Neuronal stem cell (in vitro differentiated cells): ENCODE results near the gene PCDHA1.

Source experiments
- DNase-seq: peaks from one replicate; pipeline ENCODE4 v3.0.0-alpha.2; 2013; ENCODE audit warnings: low spot score
- H2AFZ ChIP-seq: one replicate; pipeline ENCODE4 v1.6.1; 2013; ENCODE audit warnings: mild to moderate bottlenecking, low read length, inconsistent platforms
- H2AK5ac ChIP-seq: 2 replicates; pipeline ENCODE4 v1.6.1; 2013; ENCODE audit warnings: low read depth, mild to moderate bottlenecking, inconsistent platforms, low read length, moderate library complexity, mixed read lengths
- H2BK120ac ChIP-seq: 2 replicates; pipeline ENCODE4 v1.6.1; 2013; ENCODE audit warnings: low read depth, mild to moderate bottlenecking, inconsistent platforms, low read length, moderate library complexity, mixed read lengths
- H2BK12ac ChIP-seq: one replicate; pipeline ENCODE4 v1.6.1; 2013; ENCODE audit warnings: low read length, inconsistent platforms
- H2BK15ac ChIP-seq: 2 replicates; pipeline ENCODE4 v1.6.1; 2013; ENCODE audit warnings: mild to moderate bottlenecking, low read length, inconsistent platforms, mixed read lengths
- H2BK5ac ChIP-seq: one replicate; pipeline ENCODE4 v1.6.1; 2013; ENCODE audit warnings: inconsistent platforms, mild to moderate bottlenecking, low read length, moderate library complexity
- H3K14ac ChIP-seq: one replicate; pipeline ENCODE4 v1.6.1; 2013; ENCODE audit warnings: low read length, inconsistent platforms
- H3K18ac ChIP-seq: 2 replicates; pipeline ENCODE4 v1.6.1; 2013; ENCODE audit warnings: low read length, inconsistent platforms
- H3K23ac ChIP-seq: 2 replicates; pipeline ENCODE4 v1.6.1; 2013; ENCODE audit warnings: low read depth, mild to moderate bottlenecking, mixed read lengths, low read length, inconsistent platforms; ENCODE audit not compliant: poor library complexity
- H3K27ac ChIP-seq: replicated peaks from 3 replicates; pipeline ENCODE4 v1.5.1; 2013; ENCODE audit warnings: low read length, inconsistent platforms
- H3K27me3 ChIP-seq, 3 experiments: 2 replicates each; pipeline ENCODE4 v1.6.1; 2013; ENCODE audit warnings: low read length in 3 of 3, mild to moderate bottlenecking in 2 of 3, inconsistent platforms in 1 of 3, low read depth in 1 of 3, mixed read lengths in 1 of 3, moderate library complexity in 1 of 3; ENCODE audit not compliant: control insufficient read depth in 3 of 3, insufficient read depth in 3 of 3
- H3K36me3 ChIP-seq, 2 donors: replicated peaks in 1 of 2; 2 replicates each; pipeline ENCODE4 v1.6.1; 2013; ENCODE audit warnings: low read length in 2 of 2; ENCODE audit not compliant: control insufficient read depth in 2 of 2, insufficient read depth in 2 of 2
- H3K4ac ChIP-seq: 2 replicates; pipeline ENCODE4 v1.6.1; 2013; ENCODE audit warnings: inconsistent platforms, mild to moderate bottlenecking, low read length, moderate library complexity
- H3K4me1 ChIP-seq, 2 donors: 1 replicate in 1 of 2; 2 replicates in 1 of 2; pipeline ENCODE4 v1.6.1; 2013; ENCODE audit warnings: low read length in 2 of 2, low read depth in 1 of 2; ENCODE audit not compliant: control insufficient read depth in 2 of 2, insufficient read depth in 1 of 2
- H3K4me2 ChIP-seq: one replicate; pipeline ENCODE4 v1.6.1; 2013; ENCODE audit warnings: mild to moderate bottlenecking, low read length, inconsistent platforms; ENCODE audit not compliant: insufficient read depth, poor library complexity, severe bottlenecking
- H3K4me3 ChIP-seq, 2 donors: 2 replicates each; pipeline ENCODE4 v1.5.1; 2013; ENCODE audit warnings: low read length in 2 of 2, mild to moderate bottlenecking in 2 of 2, inconsistent platforms in 1 of 2, moderate library complexity in 1 of 2
- H3K79me1 ChIP-seq: one replicate; pipeline ENCODE4 v1.6.1; 2013; ENCODE audit warnings: low read depth, mild to moderate bottlenecking, inconsistent platforms, low read length, moderate library complexity
- H3K9ac ChIP-seq: one replicate; pipeline ENCODE4 v1.6.1; 2013; ENCODE audit warnings: mild to moderate bottlenecking, low read depth, low read length, inconsistent platforms; ENCODE audit not compliant: poor library complexity
- H3K9me3 ChIP-seq, 2 donors: replicated peaks in 1 of 2; 2 replicates each; pipeline versions ENCODE3 to v1.6.1; 2013; ENCODE audit warnings: low read length in 2 of 2, mild to moderate bottlenecking in 2 of 2, inconsistent platforms in 1 of 2, low read depth in 1 of 2, mixed read lengths in 1 of 2, moderate library complexity in 1 of 2; ENCODE audit not compliant: control insufficient read depth in 2 of 2, insufficient read depth in 1 of 2
- H4K8ac ChIP-seq: one replicate; pipeline ENCODE4 v1.6.1; 2013; ENCODE audit warnings: low read depth, mild to moderate bottlenecking, inconsistent platforms, low read length, moderate library complexity
- H4K91ac ChIP-seq: one replicate; pipeline ENCODE4 v1.6.1; 2013; ENCODE audit warnings: low read length, low read depth, mild to moderate bottlenecking, inconsistent platforms; ENCODE audit not compliant: poor library complexity
- WGBS, 2 donors: extraction: QIAGEN DNeasy Blood & Tissue Kit; methylation state at CpG; one replicate each; pipeline ENCODE4 v1.1.7; 2013; ENCODE audit warnings: missing lambda C conversion rate in 2 of 2, mixed read lengths in 1 of 2; ENCODE audit not compliant: insufficient read length in 2 of 2, insufficient replicate concordance in 1 of 2; ENCODE audit errors: extremely low coverage in 2 of 2; 5-methylcytosine and 5-hydroxymethylcytosine counted together

Gene PCDHA1

GRCh38 chr5:140883927-140884697, 98.2 kb downstream of the PCDHA1 start:
- Histone ChIP-seq H3K79me1 (peaks cover 4% of the 10 kb centered on the region), H2AK5ac (no peak overlapping the region), H3K14ac (peak overlapping the region; percentile 56), H2BK12ac (no peak overlapping the region), H2BK120ac (no peak overlapping the region), H3K18ac (no peak overlapping the region), H2AFZ (no peak overlapping the region), H3K4me2 (no peak overlapping the region), H3K23ac (peak overlapping the region; percentile 80), H3K9ac (no peak overlapping the region), H3K36me3 (peaks cover 12 to 16% of the 10 kb centered on the region in 2 donors), H3K27me3 (no peaks in the 10 kb centered on the region), H4K8ac (no peak overlapping the region), H3K4ac (no peak overlapping the region), H3K9me3 (peaks cover 10 to 24% of the 10 kb centered on the region in 2 donors), H4K91ac (no peak overlapping the region), H3K27ac (no peak overlapping the region), H2BK5ac (no peak overlapping the region), H3K4me3 (peak overlapping the region in 1 of 2 donors; percentile 44), H2BK15ac (no peak overlapping the region), H3K4me1 (no peaks in the 10 kb centered on the region)
- no peak for DNase-seq
- WGBS, 2 donors = no CpG with 5 or more reads among the region's 79 CpGs

DNA sequence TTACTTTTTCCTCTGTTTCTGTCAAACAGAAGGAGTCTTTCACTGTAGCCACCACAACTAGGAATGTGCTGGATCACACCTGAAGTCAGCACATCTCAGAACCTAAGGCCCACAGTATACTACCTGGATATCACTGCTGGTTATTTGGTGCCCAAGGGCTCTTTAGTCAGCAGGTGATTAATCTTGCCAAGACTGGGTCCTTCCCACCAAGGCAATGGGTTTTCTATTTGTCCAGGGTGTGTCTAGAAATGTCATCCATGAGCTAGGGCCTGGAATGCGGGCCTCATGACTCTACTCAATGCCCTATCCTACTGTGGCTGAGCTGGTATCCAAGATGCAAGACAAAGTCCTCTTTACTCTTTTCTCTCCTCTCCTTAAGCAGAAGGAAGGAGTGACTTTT, 130.4 kb downstream of the PCDHA1 start:
- H3K27me3 ChIP-seq = no peaks in the 10 kb centered on the region
- H3K9me3 ChIP-seq = peaks cover 0 to 3% of the 10 kb centered on the region in 2 donors
- no peak overlapping the region for H3K4ac ChIP-seq
- H3K18ac ChIP-seq = no peak overlapping the region
- no peak overlapping the region for H2AFZ ChIP-seq
- H3K23ac ChIP-seq = no peak overlapping the region
- H3K9ac ChIP-seq = no peak overlapping the region
- no peaks in the 10 kb centered on the region for H3K36me3 ChIP-seq
- H4K91ac ChIP-seq = no peak overlapping the region
- no peaks in the 10 kb centered on the region for H3K4me1 ChIP-seq
- DNase-seq = no peak
- no peak overlapping the region for H2BK12ac ChIP-seq
- no peak overlapping the region for H2BK5ac ChIP-seq
- H3K4me3 ChIP-seq = no peak overlapping the region
- no peak overlapping the region for H4K8ac ChIP-seq
- H2AK5ac ChIP-seq = no peak overlapping the region
- H3K14ac ChIP-seq = no peak overlapping the region
- no peak overlapping the region for H2BK120ac ChIP-seq
- no CpG with 5 or more reads among the region's 1 CpG for WGBS, 2 donors
- H2BK15ac ChIP-seq = no peak overlapping the region
- no peaks in the 10 kb centered on the region for H3K79me1 ChIP-seq
- H3K27ac ChIP-seq = no peak overlapping the region
- H3K4me2 ChIP-seq = no peak overlapping the region

GRCh38 chr5:140923601-140924000, 137.7 kb downstream of the PCDHA1 start:
- no peak overlapping the region for H3K4me2 ChIP-seq
- no peak overlapping the region for H2BK5ac ChIP-seq
- no peak overlapping the region for H4K91ac ChIP-seq
- no peak overlapping the region for H2BK15ac ChIP-seq
- H2AK5ac ChIP-seq = no peak overlapping the region
- no peak overlapping the region for H3K4me3 ChIP-seq
- no peaks in the 10 kb centered on the region for H3K79me1 ChIP-seq
- no peak overlapping the region for H2BK12ac ChIP-seq
- H3K18ac ChIP-seq = no peak overlapping the region
- no peak for DNase-seq
- no peak overlapping the region for H2AFZ ChIP-seq
- H3K27me3 ChIP-seq = peaks cover 0 to 21% (median 3%) of the 10 kb centered on the region in 3 experiments
- no peak overlapping the region for H2BK120ac ChIP-seq
- peaks cover 0 to 9% of the 10 kb centered on the region in 2 donors for H3K9me3 ChIP-seq
- peaks cover 4 to 5% of the 10 kb centered on the region in 2 donors for H3K4me1 ChIP-seq
- WGBS, 2 donors = no CpG with 5 or more reads among the region's 4 CpGs
- H3K36me3 ChIP-seq = peaks cover 0 to 10% of the 10 kb centered on the region in 2 donors
- H3K4ac ChIP-seq = no peak overlapping the region
- H3K9ac ChIP-seq = no peak overlapping the region
- no peak overlapping the region for H3K14ac ChIP-seq
- no peak overlapping the region for H3K27ac ChIP-seq
- H3K23ac ChIP-seq = no peak overlapping the region
- no peak overlapping the region for H4K8ac ChIP-seq

DNA sequence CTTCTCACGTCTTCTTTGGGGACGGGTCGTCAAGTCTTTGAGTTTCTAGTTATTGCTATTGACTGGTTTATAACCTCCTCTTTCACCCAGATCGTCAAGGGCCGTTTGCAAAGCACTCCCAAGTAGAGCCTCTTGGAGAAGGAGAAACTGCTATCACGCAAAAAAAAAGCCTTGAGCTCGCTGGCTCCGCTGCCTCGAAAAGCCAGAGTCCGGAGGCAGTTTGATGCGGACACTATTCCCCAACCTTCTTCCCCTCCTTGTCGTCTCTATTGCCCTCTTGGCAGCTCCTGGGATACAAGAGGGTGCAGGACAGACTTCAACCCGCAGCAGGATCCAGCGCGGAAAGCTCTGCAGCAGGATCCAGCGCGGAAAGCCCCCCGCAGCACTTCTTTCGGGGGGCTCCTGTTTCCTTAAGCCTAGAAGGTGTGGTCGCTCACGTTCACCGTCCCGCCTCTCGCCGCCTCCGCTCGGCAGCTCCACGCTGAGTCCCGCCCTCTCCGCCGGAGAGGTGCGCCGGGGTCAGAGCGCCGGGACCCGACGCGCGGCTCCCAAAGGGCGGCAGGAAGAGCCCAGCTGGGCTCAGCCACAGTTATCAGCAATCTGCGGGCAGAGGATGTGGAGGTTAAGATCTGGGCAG, 140.0 kb downstream of the PCDHA1 start, which contains the start of gene PCDHAC1:
PCDHAC1 (plus strand) TSS at position 494 of the 637 bp plus-strand sequence. CDS start 594 bp downstream, outside the sequence.
- DNase-seq = peak; percentile 75
- Histone ChIP-seq H3K79me1 (no peaks in the 10 kb centered on the region), H2AFZ (peak within 1 kb of the TSS; percentile 96), H3K4ac (no peak within 1 kb of the TSS), H3K9ac (peak within 1 kb of the TSS; percentile 98), H3K4me2 (peak within 1 kb of the TSS; percentile 82), H2BK15ac (no peak within 1 kb of the TSS), H2BK120ac (no peak within 1 kb of the TSS), H3K27me3 (peaks cover 0 to 23% (median 3%) of the 10 kb centered on the region in 3 experiments), H3K27ac (no peak within 1 kb of the TSS), H2BK5ac (no peak within 1 kb of the TSS), H3K4me3 (peak within 1 kb of the TSS; percentile 61 to 85), H2BK12ac (no peak within 1 kb of the TSS), H2AK5ac (no peak within 1 kb of the TSS), H4K91ac (no peak within 1 kb of the TSS), H3K23ac (peak within 1 kb of the TSS; percentile 16), H3K18ac (peak within 1 kb of the TSS; percentile 98), H4K8ac (no peak within 1 kb of the TSS), H3K36me3 (peaks cover 0 to 10% of the 10 kb centered on the region in 2 donors), H3K9me3 (peaks cover 0 to 9% of the 10 kb centered on the region in 2 donors), H3K14ac (peak within 1 kb of the TSS; percentile 38), H3K4me1 (peaks cover 4 to 5% of the 10 kb centered on the region in 2 donors)
- no CpG with 5 or more reads among the region's 41 CpGs for WGBS, 2 donors
